GM19324 (cell line): Measurements from ENCODE around the gene THBD.

Experiments used
- ATAC-seq: cut with Tn5 transposase; IDR thresholded peaks from one replicate; pipeline ENCODE4 v1.9.1; 2021; ENCODE audit warnings: mild to moderate bottlenecking, moderate library complexity; ENCODE audit not compliant: unreplicated experiment, low FRiP score

Gene THBD

GRCh38 chr20:23085436-23086055 is 36.1 kb upstream of the THBD start:
- no peak for ATAC-seq

GRCh38 chr20:23084845-23085365 is 35.4 kb upstream of the THBD start:
- no peak for ATAC-seq

GRCh38 chr20:23084282-23084844 is 34.9 kb upstream of the THBD start:
- ATAC-seq: no peak

- ATAC-seq: no peak
Measured at GRCh38 chr20:23083553-23084220, 34.2 kb upstream of the THBD start.

- no peak for ATAC-seq
Measured at GRCh38 chr20:23082846-23083552, 33.5 kb upstream of the THBD start.

- ATAC-seq: no peak
Measured at GRCh38 chr20:23081263-23081819, 31.9 kb upstream of the THBD start.

- no peak for ATAC-seq
Measured at GRCh38 chr20:23080521-23080920, 31.0 kb upstream of the THBD start.

- ATAC-seq: no peak
Measured at GRCh38 chr20:23079926-23080325, 30.5 kb upstream of the THBD start.

GRCh38 chr20:23079016-23079351 is 29.5 kb upstream of the THBD start:
- ATAC-seq: no peak

- no peak for ATAC-seq
Measured at GRCh38 chr20:23078351-23079015, 29.0 kb upstream of the THBD start.

GRCh38 chr20:23077277-23077676 is 27.8 kb upstream of the THBD start:
- no peak for ATAC-seq

GRCh38 chr20:23074052-23074451 is 24.6 kb upstream of the THBD start:
- ATAC-seq: no peak

GRCh38 chr20:23072892-23073586 is 23.6 kb upstream of the THBD start:
- ATAC-seq: no peak

GRCh38 chr20:23071996-23072395 is 22.5 kb upstream of the THBD start:
- no peak for ATAC-seq

GRCh38 chr20:23071398-23071797 is 21.9 kb upstream of the THBD start:
- no peak for ATAC-seq

GRCh38 chr20:23069108-23069507 is 19.6 kb upstream of the THBD start:
- no peak for ATAC-seq

- no peak for ATAC-seq
Measured at GRCh38 chr20:23068283-23068682, 18.8 kb upstream of the THBD start.

GRCh38 chr20:23066772-23067171 is 17.3 kb upstream of the THBD start:
- ATAC-seq: no peak

GRCh38 chr20:23065266-23066201 is 16.1 kb upstream of the THBD start:
- no peak for ATAC-seq
